Fibroblast of the conjunctiva (primary cell): ENCODE results near the gene DTL.

ENCODE experiments used
- DNase-seq: peaks from one replicate; pipeline ENCODE4 v3.0.0-alpha.2; 2010; ENCODE audit warnings: low read depth

Gene DTL

GRCh38 chr1:212097360-212097759 is 61.8 kb downstream of the DTL start:
- DNase-seq, result no peak

GRCh38 chr1:212098310-212098709 is 62.8 kb downstream of the DTL start:
- no peak for DNase-seq

GRCh38 chr1:212098771-212099170 is 63.2 kb downstream of the DTL start:
- DNase-seq, result no peak

GRCh38 chr1:212101251-212101650 is 65.7 kb downstream of the DTL start:
- DNase-seq, result no peak

GRCh38 chr1:212101735-212102134 is 66.2 kb downstream of the DTL start:
- DNase-seq, result no peak

- peak; percentile 49 for DNase-seq
Measured at GRCh38 chr1:212104586-212105325, 69.2 kb downstream of the DTL start.

- no peak for DNase-seq
Measured at GRCh38 chr1:212106286-212106792, 70.8 kb downstream of the DTL start.

- no peak for DNase-seq
Measured at GRCh38 chr1:212107481-212107880, 71.9 kb downstream of the DTL start.

GRCh38 chr1:212108187-212108586 is 72.6 kb downstream of the DTL start:
- no peak for DNase-seq

- DNase-seq, result no peak
Measured at GRCh38 chr1:212108981-212109380, 73.4 kb downstream of the DTL start.

- DNase-seq, result no peak
Measured at GRCh38 chr1:212109728-212110127, 74.2 kb downstream of the DTL start.

- peak; percentile 51 for DNase-seq
Measured at GRCh38 chr1:212110617-212111016, 75.1 kb downstream of the DTL start.

GRCh38 chr1:212111536-212111935 is 76.0 kb downstream of the DTL start:
- no peak for DNase-seq

- DNase-seq, result no peak
Measured at GRCh38 chr1:212113706-212114105, 78.2 kb downstream of the DTL start.

GRCh38 chr1:212118167-212118871 is 82.8 kb downstream of the DTL start:
- DNase-seq, result no peak

- DNase-seq, result no peak
Measured at GRCh38 chr1:212118872-212119260, 83.3 kb downstream of the DTL start.

- DNase-seq, result no peak
Measured at GRCh38 chr1:212119397-212119837, 83.9 kb downstream of the DTL start.

- DNase-seq, result no peak
Measured at GRCh38 chr1:212119863-212120262, 84.3 kb downstream of the DTL start.

GRCh38 chr1:212121779-212122178 is 86.2 kb downstream of the DTL start:
- DNase-seq, result no peak

GRCh38 chr1:212124690-212125582 is 89.4 kb downstream of the DTL start:
- DNase-seq, result no peak

GRCh38 chr1:212125654-212126053 is 90.1 kb downstream of the DTL start:
- no peak for DNase-seq

GRCh38 chr1:212127221-212127620 is 91.7 kb downstream of the DTL start:
- no peak for DNase-seq
